Mammary epithelial cell (primary cell): ENCODE results near the gene C14orf93.
"Not testable (repeated sequence)": the region's sequence is repeated elsewhere in the genome, so short reads cannot be mapped to it uniquely, and the experiment has no call there.

ENCODE experiments used
- EZH2 ChIP-seq: IDR thresholded peaks from 2 replicates; pipeline ENCODE4 v1.6.1; 2012; ENCODE audit warnings: low read length, inconsistent platforms, borderline replicate concordance
- TF ChIP-seq, protein P1 (sequence below), 2 donors: IDR thresholded peaks in 1 of 2; conservative IDR thresholded peaks in 1 of 2; 2 replicates each; pipeline ENCODE4 v1.5.1; 2011 to 2012; ENCODE audit warnings: inconsistent platforms in 2 of 2, low read length in 2 of 2, mild to moderate bottlenecking in 2 of 2, control low read depth in 1 of 2, low read depth in 1 of 2; ENCODE audit not compliant: insufficient read depth in 1 of 2; ENCODE audit errors: extremely low read depth in 1 of 2

- TF ChIP-seq, protein P1, sequence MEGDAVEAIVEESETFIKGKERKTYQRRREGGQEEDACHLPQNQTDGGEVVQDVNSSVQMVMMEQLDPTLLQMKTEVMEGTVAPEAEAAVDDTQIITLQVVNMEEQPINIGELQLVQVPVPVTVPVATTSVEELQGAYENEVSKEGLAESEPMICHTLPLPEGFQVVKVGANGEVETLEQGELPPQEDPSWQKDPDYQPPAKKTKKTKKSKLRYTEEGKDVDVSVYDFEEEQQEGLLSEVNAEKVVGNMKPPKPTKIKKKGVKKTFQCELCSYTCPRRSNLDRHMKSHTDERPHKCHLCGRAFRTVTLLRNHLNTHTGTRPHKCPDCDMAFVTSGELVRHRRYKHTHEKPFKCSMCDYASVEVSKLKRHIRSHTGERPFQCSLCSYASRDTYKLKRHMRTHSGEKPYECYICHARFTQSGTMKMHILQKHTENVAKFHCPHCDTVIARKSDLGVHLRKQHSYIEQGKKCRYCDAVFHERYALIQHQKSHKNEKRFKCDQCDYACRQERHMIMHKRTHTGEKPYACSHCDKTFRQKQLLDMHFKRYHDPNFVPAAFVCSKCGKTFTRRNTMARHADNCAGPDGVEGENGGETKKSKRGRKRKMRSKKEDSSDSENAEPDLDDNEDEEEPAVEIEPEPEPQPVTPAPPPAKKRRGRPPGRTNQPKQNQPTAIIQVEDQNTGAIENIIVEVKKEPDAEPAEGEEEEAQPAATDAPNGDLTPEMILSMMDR (conservative IDR thresholded peaks at IDR 0.05 in 1 of 2, IDR thresholded peaks at IDR 0.05 in 1 of 2; ENCODE audit: extremely low read depth in 1 of 2, insufficient read depth in 1 of 2, low read depth in 1 of 2, low read length in 2 of 2), result not testable (repeated sequence)
- not testable (repeated sequence) for TF ChIP-seq EZH2
These were observed 5.7 kb downstream of the C14orf93 start for GRCh38 chr14:23004274-23004673.
